HS-27A (cell line): Measurements from ENCODE around the gene CLK3.
A peak's percentile ranks its signal among the peaks of the same experiment; 100 is the strongest.
"Not testable (repeated sequence)": the region's sequence is repeated elsewhere in the genome, so short reads cannot be mapped to it uniquely, and the experiment has no call there.

Experiments used
- DNase-seq: peaks from one replicate; pipeline ENCODE4 v3.0.0-alpha.2; 2012; ENCODE audit warnings: low read depth, missing footprints

Gene CLK3

GRCh38 chr15:74615508-74616365 is at the start of gene CLK3:
CLK3 (plus strand) TSS chr15:74615836; CDS start chr15:74619197, 3,361 bp downstream.
- DNase-seq, result peak; percentile 82

GRCh38 chr15:74568594-74568993 is 47.0 kb upstream of the CLK3 start:
- DNase-seq, result no peak

GRCh38 chr15:74569731-74570070 is 45.9 kb upstream of the CLK3 start:
- no peak for DNase-seq

GRCh38 chr15:74571191-74571590 is 44.4 kb upstream of the CLK3 start:
- DNase-seq, result no peak

GRCh38 chr15:74573987-74574386 is 41.6 kb upstream of the CLK3 start:
- DNase-seq, result no peak

- DNase-seq, result no peak
Observed at GRCh38 chr15:74578496-74578994, 37.1 kb upstream of the CLK3 start.

GRCh38 chr15:74579001-74579400 is 36.6 kb upstream of the CLK3 start:
- no peak for DNase-seq

GRCh38 chr15:74580538-74581350 is 34.9 kb upstream of the CLK3 start:
- DNase-seq, result no peak

GRCh38 chr15:74584204-74584603 is 31.4 kb upstream of the CLK3 start:
- no peak for DNase-seq

GRCh38 chr15:74584779-74585178 is 30.9 kb upstream of the CLK3 start:
- no peak for DNase-seq

- no peak for DNase-seq
Observed at GRCh38 chr15:74585191-74585590, 30.4 kb upstream of the CLK3 start.

GRCh38 chr15:74585857-74586256 is 29.8 kb upstream of the CLK3 start:
- no peak for DNase-seq

GRCh38 chr15:74589826-74590225 is 25.8 kb upstream of the CLK3 start:
- DNase-seq, result no peak

- DNase-seq, result no peak
Observed at GRCh38 chr15:74592222-74592621, 23.4 kb upstream of the CLK3 start.

GRCh38 chr15:74593122-74593521 is 22.5 kb upstream of the CLK3 start:
- no peak for DNase-seq

GRCh38 chr15:74594455-74594854 is 21.2 kb upstream of the CLK3 start:
- DNase-seq, result no peak

GRCh38 chr15:74595271-74595670 is 20.4 kb upstream of the CLK3 start:
- DNase-seq, result no peak

- DNase-seq, result not testable (repeated sequence)
Observed at GRCh38 chr15:74596736-74597135, 18.9 kb upstream of the CLK3 start.

GRCh38 chr15:74597146-74597705 is 18.4 kb upstream of the CLK3 start:
- not testable (repeated sequence) for DNase-seq

GRCh38 chr15:74598126-74598842 is 17.4 kb upstream of the CLK3 start:
- DNase-seq, result peak; percentile 56

GRCh38 chr15:74599156-74599555 is 16.5 kb upstream of the CLK3 start:
- DNase-seq, result no peak
